ENCODE measurements around the gene KRTAP9-7.

The KRTAP9-7 gene

DNA sequence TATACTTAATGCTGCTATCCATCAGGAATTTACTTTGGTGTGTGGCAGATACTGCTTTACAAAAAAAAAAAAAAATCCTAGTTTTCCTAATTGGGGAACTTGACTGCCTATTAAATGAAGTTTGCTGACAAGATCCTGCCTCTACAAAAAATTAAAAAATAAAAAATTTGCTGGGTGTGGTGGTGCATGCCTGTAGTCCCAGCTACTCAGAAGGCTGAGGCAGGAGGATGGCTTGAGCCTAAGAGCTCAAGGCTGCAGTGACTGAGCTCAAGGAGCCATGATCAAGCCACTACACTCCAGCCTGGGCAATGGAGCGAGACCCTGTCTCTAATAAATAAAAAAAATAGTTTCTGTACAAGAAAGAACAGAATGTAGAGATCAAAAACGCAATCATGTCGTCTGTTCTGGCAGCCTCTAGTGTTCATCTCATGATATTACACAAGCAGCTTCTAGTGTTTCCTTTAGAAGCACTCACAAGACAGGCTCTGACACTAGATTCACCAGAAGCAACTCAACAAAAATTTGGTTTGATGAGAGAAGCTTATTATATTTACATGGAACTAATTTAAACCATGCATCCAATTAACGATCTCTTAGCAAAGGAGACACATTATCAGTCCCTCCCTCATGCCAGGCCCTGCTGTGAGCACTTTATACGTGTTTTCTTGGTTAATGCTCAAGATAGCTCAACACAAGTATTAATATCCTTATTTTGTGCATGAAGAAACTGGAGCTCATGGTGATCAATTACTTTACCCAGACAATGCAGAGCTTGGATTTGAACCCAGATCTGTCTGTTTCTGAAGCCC lies 46.8 kb downstream of the KRTAP9-7 start:
- DNase-seq (ENCODE audit: low read depth in 2 of 2) = no peak

GRCh38 chr17:41322903-41323895 lies 47.7 kb downstream of the KRTAP9-7 start:
- no peak for DNase-seq (ENCODE audit: low read depth in 2 of 2)

DNA sequence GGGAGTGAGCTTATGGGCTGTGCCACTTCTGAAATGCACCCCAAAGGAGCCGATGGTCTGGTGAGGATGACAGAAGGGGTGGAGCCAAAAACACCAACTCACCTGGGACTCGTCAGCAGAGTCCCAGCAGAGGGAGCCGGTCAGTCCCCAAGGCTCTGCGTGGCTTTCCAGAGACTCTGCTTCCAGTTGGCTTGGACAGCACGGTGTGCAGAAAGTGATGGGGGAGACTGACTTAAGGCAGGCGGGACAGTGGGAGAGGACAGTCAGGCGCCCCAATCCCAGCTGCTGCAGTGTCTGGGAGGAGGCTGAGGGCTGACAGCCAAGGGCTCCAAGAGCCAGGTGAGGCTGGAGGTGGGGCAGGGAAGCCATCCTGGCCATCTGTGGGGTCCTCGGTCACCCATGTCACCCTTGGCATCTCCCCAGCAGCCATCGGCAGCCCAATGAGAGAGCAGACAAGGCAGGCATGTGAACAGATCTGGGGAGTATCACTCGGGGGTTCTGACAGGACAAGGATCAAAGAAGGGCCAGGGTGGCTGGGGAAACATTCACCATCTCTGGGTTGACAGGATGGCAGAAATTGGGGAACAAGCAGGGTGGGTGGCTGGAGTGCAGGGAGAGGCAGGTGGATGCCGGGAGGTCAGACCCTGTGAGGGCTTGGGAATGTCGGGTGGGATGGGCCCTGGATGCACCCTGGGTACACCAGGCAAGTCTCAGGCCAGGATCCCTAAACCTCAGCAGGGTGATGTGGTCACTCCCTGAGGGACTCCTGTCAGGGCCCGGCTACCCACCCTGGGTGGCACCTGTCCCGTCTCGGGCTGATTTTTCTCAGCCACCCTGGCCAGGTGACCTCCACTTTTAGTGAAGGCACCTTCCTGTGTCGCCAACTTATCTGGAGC lies 48.9 kb downstream of the KRTAP9-7 start:
- DNase-seq (ENCODE audit: low read depth in 2 of 2) = no peak

GRCh38 chr17:41325126-41325525 lies 49.6 kb downstream of the KRTAP9-7 start:
- no peak for DNase-seq (ENCODE audit: low read depth in 2 of 2)

- DNase-seq (ENCODE audit: low read depth in 2 of 2) = no peak
These were observed 50.1 kb downstream of the KRTAP9-7 start for GRCh38 chr17:41325611-41326010.
